HEK293 (cell line): ENCODE measurements around the gene PI4KA.

ENCODE experiments used
- ZBTB8A ChIP-seq: fragments of 450-650 bp; formaldehyde crosslinking; IDR thresholded peaks from 2 replicates; pipeline ENCODE4 v1.5.1; 2016; ENCODE audit warnings: missing biosample characterization, missing genetic modification characterization
- ZNF121 ChIP-seq: fragments of 450-650 bp; formaldehyde crosslinking; IDR thresholded peaks from 2 replicates; pipeline ENCODE4 v1.5.1; 2016; ENCODE audit warnings: missing biosample characterization, missing genetic modification characterization
- ZNF214 ChIP-seq: fragments of 450-650 bp; formaldehyde crosslinking; IDR thresholded peaks from 2 replicates; pipeline ENCODE4 v1.5.1; 2017; ENCODE audit warnings: missing biosample characterization, mild to moderate bottlenecking, missing genetic modification characterization, borderline replicate concordance
- ZNF248 ChIP-seq: fragments of 450-650 bp; formaldehyde crosslinking; IDR thresholded peaks from 2 replicates; pipeline ENCODE4 v1.5.1; 2017; ENCODE audit warnings: missing biosample characterization, missing genetic modification characterization
- TF ChIP-seq, protein P1 (sequence below): fragments of 450-650 bp; formaldehyde crosslinking; IDR thresholded peaks from 2 replicates; pipeline ENCODE4 v1.5.1; 2016; ENCODE audit warnings: missing biosample characterization, missing genetic modification characterization
- TF ChIP-seq, protein P2 (sequence below): fragments of 450-650 bp; formaldehyde crosslinking; IDR thresholded peaks from 2 replicates; pipeline ENCODE4 v1.5.1; 2016; ENCODE audit warnings: missing biosample characterization, missing genetic modification characterization
- TF ChIP-seq, protein P3 (sequence below): fragments of 450-650 bp; formaldehyde crosslinking; IDR thresholded peaks from 2 replicates; pipeline ENCODE4 v1.5.1; 2016; ENCODE audit warnings: missing biosample characterization, missing genetic modification characterization

DNA sequence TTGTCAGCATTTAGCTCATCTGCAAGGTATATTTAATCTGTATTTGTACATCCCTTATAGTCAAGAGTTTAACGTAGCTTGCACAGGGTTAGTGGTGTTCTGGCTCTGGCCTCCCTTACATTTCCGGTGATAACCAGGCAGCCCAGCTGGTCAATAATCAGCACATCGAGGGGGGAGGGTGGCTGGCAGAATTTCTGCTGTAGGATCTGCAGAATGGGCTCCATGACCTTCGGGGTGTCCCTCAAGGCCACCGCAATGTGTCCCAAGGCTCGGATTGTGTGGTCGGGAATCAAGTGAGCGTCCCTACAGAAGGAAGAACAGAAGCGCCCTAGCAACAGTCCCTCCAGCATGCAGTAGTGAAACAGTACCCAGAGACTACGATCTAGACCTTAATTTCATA is 59.6 kb downstream of the PI4KA start:
- TF ChIP-seq, protein P1, sequence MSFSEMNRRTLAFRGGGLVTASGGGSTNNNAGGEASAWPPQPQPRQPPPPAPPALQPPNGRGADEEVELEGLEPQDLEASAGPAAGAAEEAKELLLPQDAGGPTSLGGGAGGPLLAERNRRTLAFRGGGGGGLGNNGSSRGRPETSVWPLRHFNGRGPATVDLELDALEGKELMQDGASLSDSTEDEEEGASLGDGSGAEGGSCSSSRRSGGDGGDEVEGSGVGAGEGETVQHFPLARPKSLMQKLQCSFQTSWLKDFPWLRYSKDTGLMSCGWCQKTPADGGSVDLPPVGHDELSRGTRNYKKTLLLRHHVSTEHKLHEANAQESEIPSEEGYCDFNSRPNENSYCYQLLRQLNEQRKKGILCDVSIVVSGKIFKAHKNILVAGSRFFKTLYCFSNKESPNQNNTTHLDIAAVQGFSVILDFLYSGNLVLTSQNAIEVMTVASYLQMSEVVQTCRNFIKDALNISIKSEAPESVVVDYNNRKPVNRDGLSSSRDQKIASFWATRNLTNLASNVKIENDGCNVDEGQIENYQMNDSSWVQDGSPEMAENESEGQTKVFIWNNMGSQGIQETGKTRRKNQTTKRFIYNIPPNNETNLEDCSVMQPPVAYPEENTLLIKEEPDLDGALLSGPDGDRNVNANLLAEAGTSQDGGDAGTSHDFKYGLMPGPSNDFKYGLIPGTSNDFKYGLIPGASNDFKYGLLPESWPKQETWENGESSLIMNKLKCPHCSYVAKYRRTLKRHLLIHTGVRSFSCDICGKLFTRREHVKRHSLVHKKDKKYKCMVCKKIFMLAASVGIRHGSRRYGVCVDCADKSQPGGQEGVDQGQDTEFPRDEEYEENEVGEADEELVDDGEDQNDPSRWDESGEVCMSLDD (tag by site-specific recombination): no peak
- TF ChIP-seq, protein P2, sequence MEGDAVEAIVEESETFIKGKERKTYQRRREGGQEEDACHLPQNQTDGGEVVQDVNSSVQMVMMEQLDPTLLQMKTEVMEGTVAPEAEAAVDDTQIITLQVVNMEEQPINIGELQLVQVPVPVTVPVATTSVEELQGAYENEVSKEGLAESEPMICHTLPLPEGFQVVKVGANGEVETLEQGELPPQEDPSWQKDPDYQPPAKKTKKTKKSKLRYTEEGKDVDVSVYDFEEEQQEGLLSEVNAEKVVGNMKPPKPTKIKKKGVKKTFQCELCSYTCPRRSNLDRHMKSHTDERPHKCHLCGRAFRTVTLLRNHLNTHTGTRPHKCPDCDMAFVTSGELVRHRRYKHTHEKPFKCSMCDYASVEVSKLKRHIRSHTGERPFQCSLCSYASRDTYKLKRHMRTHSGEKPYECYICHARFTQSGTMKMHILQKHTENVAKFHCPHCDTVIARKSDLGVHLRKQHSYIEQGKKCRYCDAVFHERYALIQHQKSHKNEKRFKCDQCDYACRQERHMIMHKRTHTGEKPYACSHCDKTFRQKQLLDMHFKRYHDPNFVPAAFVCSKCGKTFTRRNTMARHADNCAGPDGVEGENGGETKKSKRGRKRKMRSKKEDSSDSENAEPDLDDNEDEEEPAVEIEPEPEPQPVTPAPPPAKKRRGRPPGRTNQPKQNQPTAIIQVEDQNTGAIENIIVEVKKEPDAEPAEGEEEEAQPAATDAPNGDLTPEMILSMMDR (tag by site-specific recombination): no peak
- TF ChIP-seq, protein P3, sequence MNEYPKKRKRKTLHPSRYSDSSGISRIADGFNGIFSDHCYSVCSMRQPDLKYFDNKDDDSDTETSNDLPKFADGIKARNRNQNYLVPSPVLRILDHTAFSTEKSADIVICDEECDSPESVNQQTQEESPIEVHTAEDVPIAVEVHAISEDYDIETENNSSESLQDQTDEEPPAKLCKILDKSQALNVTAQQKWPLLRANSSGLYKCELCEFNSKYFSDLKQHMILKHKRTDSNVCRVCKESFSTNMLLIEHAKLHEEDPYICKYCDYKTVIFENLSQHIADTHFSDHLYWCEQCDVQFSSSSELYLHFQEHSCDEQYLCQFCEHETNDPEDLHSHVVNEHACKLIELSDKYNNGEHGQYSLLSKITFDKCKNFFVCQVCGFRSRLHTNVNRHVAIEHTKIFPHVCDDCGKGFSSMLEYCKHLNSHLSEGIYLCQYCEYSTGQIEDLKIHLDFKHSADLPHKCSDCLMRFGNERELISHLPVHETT: no peak
- TF ChIP-seq ZNF248 (tag by site-specific recombination) (no peak), ZNF121 (tag by site-specific recombination) (no peak), ZNF214 (tag by site-specific recombination) (no peak), ZBTB8A (tag by site-specific recombination) (no peak)
